WTC11 (cell line): ENCODE measurements around the gene ERC2.

ENCODE experiments used
- CREB1 ChIP-seq: sonication (generic); formaldehyde crosslinking; IDR thresholded peaks from 2 replicates; pipeline ENCODE4 v1.8.0; 2023; ENCODE audit warnings: mild to moderate bottlenecking, missing genetic modification reagents
- CREM ChIP-seq: sonication (generic); formaldehyde crosslinking; IDR thresholded peaks from 2 replicates; pipeline ENCODE4 v1.8.1; 2022; ENCODE audit warnings: mild to moderate bottlenecking, missing genetic modification reagents, moderate library complexity
- HMGA2 ChIP-seq: fragments of 250-450 bp; sonication (Bioruptor Pico); IDR thresholded peaks from 2 replicates; pipeline ENCODE4 v1.4.0; 2021; ENCODE audit warnings: mild to moderate bottlenecking, moderate library complexity
- SP1 ChIP-seq: sonication (generic); formaldehyde crosslinking; conservative IDR thresholded peaks from 2 replicates; pipeline ENCODE4 v1.8.1; 2022; ENCODE audit warnings: missing genetic modification reagents
- TEAD4 ChIP-seq: sonication (generic); formaldehyde crosslinking; IDR thresholded peaks from 2 replicates; pipeline ENCODE4 v1.8.0; 2022; ENCODE audit warnings: mild to moderate bottlenecking, missing genetic modification reagents
- TP53 ChIP-seq: sonication (generic); formaldehyde crosslinking; IDR thresholded peaks from 2 replicates; pipeline ENCODE4 v1.8.1; 2023; ENCODE audit warnings: mild to moderate bottlenecking, missing genetic modification reagents
- TF ChIP-seq, protein P1 (sequence below): sonication (generic); formaldehyde crosslinking; IDR thresholded peaks from 2 replicates; pipeline ENCODE4 v1.8.1; 2022; ENCODE audit warnings: missing genetic modification reagents, borderline replicate concordance
- TF ChIP-seq, protein P2 (sequence below): fragments of 200-600 bp; IDR thresholded peaks from 2 replicates; pipeline ENCODE4 v1.8.0; 2022; ENCODE audit warnings: antibody characterized with exemption

DNA sequence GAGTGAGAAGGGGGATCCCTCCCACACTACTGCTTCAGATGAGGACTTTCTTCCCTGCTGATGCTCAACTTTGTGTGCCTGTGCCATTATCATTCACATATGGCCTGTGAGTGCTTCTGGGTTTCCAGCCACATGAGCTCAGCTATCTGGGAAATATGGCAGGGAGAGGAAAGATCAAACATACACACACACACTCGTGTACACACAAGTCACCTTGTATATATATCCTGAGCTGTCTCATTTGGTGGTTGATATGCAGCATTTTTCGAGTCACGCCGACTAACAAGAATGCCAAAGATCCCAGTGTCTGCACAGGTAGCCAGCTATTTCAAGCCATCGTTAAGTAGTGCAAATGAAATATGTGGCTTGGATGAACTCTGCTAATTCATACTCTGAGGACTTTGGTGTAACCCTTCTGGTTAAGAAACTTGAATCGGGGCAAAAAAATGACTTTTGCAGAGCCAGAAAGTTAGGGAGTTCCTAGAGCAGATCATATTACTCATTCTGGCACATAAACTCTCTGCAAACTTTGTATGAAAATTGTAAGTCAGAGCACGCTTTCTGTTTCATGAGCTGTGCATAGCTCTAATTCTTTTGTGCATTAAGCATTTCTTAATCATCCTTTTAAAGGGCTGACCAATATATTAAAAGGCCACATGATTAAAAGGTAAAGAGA, 956.2 kb downstream of the ERC2 start:
- TF ChIP-seq, protein P1, sequence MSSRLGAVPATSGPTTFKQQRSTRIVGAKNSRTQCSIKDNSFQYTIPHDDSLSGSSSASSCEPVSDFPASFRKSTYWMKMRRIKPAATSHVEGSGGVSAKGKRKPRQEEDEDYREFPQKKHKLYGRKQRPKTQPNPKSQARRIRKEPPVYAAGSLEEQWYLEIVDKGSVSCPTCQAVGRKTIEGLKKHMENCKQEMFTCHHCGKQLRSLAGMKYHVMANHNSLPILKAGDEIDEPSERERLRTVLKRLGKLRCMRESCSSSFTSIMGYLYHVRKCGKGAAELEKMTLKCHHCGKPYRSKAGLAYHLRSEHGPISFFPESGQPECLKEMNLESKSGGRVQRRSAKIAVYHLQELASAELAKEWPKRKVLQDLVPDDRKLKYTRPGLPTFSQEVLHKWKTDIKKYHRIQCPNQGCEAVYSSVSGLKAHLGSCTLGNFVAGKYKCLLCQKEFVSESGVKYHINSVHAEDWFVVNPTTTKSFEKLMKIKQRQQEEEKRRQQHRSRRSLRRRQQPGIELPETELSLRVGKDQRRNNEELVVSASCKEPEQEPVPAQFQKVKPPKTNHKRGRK (CRISPR knock-in tag) = no peak
- TF ChIP-seq, protein P2, sequence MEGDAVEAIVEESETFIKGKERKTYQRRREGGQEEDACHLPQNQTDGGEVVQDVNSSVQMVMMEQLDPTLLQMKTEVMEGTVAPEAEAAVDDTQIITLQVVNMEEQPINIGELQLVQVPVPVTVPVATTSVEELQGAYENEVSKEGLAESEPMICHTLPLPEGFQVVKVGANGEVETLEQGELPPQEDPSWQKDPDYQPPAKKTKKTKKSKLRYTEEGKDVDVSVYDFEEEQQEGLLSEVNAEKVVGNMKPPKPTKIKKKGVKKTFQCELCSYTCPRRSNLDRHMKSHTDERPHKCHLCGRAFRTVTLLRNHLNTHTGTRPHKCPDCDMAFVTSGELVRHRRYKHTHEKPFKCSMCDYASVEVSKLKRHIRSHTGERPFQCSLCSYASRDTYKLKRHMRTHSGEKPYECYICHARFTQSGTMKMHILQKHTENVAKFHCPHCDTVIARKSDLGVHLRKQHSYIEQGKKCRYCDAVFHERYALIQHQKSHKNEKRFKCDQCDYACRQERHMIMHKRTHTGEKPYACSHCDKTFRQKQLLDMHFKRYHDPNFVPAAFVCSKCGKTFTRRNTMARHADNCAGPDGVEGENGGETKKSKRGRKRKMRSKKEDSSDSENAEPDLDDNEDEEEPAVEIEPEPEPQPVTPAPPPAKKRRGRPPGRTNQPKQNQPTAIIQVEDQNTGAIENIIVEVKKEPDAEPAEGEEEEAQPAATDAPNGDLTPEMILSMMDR = no peak
- TF ChIP-seq HMGA2 (no peak), CREB1 (no peak), TEAD4 (CRISPR knock-in tag) (no peak), TP53 (CRISPR knock-in tag) (no peak), CREM (CRISPR knock-in tag) (no peak), SP1 (CRISPR knock-in tag) (no peak)
